Erythroblast (primary cell): ENCODE data around the gene NES.

Experiments
- GATA1 ChIP-seq: IDR thresholded peaks from 2 replicates; pipeline ENCODE4 v1.6.1; 2011; ENCODE audit warnings: low read depth, mild to moderate bottlenecking, control low read depth, low read length, moderate library complexity
- POLR2A ChIP-seq: IDR thresholded peaks from 2 replicates; pipeline ENCODE4 v1.6.1; 2011; ENCODE audit warnings: mild to moderate bottlenecking, low read length

DNA sequence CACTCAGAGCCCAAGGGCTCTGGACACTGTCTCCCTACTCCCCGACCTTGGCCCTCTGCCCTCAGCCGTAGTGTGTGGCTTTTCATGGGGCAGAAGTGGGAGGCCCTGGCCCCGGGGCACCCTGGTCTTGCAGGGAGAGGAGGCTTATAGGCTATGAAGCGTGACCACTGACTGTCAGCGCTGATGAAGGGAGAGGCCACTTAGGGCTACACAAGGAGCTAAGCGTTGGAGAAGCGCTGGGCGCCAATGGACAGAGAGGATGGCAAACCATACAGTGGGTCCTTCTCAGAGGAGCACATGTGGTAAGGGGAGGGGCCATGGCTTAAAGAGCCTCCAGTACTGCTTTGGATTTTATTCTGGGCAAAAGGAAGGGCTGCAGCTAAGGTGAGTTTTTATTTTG lies 20.3 kb upstream of the NES start:
- TF ChIP-seq POLR2A (no peak), GATA1 (no peak)
